ENCODE data around the gene CAPN8. TPM values are rescaled to one million over a fixed set of nuclear protein-coding genes. Genes with fewer than 3 reads are reported as not detected.

CAPN8 gene
- total RNA-seq, 1 experiment from 2014 or later, result 71.9 TPM

GRCh38 chr1:223654083-223654482, 11.4 kb downstream of the CAPN8 start:
- peak; percentile 42 for DNase-seq (ENCODE audit: low spot score)

DNA sequence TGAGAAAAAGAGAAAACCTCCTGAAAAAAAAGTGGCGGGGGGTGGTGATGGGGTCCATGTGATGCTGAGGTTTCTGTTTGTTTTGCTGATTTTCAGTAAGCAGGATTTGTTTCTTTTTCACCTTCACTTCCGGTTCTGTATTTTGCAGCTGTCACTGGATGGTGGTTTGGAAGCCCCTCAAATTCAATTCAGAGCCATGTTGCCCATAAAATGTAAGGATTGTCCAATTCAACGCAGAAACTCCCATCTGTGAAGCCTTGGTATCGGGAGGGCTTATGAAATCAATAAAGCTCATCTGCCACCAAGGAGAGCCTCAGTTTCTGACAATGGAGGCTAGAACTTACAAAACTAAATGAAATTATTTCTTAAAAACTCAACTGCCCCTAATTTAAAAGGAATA, 12.1 kb downstream of the CAPN8 start:
- DNase-seq (ENCODE audit: low spot score), result no peak

DNA sequence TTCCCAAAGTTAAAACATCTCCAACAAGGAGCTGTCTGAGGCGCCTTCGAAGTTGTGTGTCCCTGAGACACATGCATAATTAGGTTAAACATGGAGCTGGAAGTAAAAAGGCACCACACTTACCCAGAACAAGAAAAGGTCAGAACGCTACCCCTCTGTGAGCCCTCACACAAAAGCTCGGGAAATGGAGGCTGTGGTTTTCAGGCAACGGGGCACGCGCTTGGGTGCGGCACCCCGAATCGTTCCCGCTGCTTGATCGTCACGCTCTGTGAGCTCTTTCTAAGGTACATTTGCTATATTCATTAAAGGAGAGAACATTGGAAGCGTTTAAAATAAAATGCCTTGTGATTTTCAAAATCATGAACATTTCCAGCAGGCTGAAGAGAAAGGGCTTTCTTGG, 12.5 kb downstream of the CAPN8 start:
- no peak for DNase-seq (ENCODE audit: low spot score)

DNA sequence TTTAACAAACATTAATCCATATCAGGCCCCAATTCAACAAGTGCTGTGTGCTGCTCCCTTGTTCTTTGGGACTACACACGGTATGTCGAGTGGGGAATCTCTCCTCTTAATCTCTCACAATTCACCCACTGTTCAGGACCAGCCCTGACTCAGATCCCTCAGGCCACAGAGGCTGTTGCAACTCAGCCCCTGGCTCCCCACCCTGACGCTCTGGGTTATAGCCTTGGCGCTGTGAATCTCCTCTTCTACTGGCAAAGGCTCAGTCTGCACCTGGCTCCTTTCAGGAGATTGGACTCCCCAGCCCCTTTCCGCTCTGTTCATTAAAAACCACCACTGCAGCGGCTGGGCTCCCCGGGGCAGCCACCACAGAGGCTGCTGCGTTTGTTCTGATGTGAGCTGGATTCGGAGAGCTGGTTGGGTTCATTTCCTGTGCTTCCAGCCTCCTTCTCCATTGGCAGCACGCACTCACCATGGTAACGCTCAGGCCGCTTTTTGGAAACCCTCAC, 13.0 kb downstream of the CAPN8 start:
- DNase-seq (ENCODE audit: low spot score), result no peak

GRCh38 chr1:223651291-223651991, 14.1 kb downstream of the CAPN8 start:
- DNase-seq (ENCODE audit: low spot score), result no peak

- no peak for DNase-seq (ENCODE audit: low spot score)
Measured at GRCh38 chr1:223650465-223650864, 15.0 kb downstream of the CAPN8 start.

- no peak for DNase-seq (ENCODE audit: low spot score)
Measured at GRCh38 chr1:223649222-223649621, 16.3 kb downstream of the CAPN8 start.

- no peak for DNase-seq (ENCODE audit: low spot score)
Measured at GRCh38 chr1:223647249-223647648, 18.3 kb downstream of the CAPN8 start.

DNA sequence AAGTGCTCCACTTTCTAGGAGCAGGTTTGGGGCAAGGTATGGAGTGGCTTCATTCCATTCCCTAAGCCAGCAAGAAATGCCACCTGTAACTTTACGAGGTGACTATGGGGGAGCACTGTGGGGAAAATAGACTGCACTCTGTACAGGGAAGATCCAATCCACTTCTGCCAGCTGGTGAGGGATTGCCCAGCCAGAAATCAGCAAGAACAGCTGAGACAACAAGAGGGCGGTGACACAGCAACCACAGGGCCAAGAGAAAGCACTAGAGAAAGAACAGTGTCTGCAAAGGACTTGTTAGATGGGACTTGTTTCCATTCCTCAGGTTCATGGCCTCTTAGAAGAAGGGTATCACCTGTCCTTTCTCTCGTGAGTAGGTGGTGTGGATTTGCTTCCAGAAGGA, 19.6 kb downstream of the CAPN8 start:
- peak; percentile 46 for DNase-seq (ENCODE audit: low spot score)

DNA sequence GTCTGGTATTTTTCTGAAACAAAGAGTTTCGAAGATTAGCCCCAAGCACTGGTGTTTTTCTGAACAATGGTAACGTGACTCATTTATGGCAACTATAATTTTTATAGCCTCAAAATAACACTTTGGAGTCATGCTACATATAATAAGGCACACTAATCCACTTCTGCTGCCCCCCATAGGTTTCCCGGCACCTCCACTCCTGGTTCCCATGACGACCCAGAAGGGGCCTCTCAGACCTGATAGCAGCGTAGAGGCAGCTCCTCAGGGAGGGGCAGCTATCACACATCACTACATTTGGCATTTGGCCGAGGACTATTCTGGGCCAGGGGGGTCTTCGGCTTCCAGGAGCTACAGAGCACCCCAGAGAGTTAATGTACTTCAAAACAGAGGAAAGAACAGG, 23.3 kb downstream of the CAPN8 start:
- no peak for DNase-seq (ENCODE audit: low spot score)

DNA sequence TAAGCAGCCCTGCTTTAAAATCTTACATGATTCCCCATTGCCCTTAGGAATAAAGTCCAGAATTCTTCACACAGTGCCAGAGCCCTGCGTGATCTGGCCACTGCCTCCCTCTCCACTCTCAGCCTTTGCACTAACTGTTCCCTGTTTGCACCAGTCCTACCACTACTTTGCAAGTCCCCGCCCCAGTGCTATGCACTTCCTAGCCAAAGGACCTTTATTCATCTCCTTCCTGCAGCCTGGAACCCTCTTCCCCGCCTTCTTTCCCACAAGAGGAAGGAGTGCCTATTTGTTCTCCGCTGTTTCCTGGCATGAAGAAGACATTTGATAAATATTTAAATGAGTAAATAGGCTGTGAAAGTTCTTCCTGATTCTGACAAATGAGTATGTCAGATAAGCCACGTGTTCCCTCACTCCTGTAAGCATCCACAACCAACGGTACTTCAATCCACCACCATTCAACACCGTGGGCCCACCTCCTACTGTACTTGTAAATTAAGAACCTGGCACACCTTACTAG, 23.9 kb downstream of the CAPN8 start:
- DNase-seq (ENCODE audit: low spot score), result peak; percentile 65

DNA sequence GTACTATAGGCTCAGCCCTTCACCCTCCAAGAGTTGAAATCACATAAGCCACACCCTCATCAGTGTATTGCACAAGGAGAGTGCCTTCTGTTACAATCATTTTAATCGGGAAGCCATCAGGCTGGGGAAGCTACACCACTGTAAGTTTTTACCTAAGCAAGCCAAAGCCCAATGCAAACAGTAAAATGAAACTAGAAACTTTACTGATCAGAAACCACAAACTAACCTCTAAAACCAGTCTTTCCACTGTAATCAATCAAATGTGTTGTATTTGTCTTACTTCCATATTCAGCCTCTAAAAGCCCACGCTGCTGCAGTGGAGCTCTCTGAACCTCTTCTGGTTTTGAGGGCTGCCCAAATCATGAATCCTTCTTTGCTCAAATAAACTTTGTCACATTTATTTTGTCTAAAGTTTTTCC, 26.2 kb downstream of the CAPN8 start:
- DNase-seq (ENCODE audit: low spot score), result peak; percentile 71

DNA sequence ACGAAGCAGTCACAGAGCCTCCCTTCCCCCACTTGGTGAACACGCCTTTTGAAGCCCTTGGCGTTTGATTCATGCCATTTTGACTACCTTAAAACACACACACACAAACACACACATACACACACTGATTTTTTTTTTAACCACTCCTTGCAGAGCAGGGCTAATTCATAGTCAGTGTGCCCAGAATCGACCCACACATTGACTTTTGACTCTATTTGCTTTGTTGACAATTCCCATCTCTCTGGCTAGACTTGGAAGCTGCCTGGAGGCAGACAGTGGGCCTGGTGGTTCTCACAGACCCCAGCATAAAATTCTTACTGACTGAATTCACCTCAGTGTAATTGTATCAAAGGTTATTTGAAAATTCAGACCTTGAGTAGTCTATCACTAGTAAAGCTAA, 30.3 kb downstream of the CAPN8 start:
- DNase-seq (ENCODE audit: low spot score), result no peak

- DNase-seq (ENCODE audit: low spot score), result no peak
Measured at GRCh38 chr1:223634423-223634822, 31.1 kb downstream of the CAPN8 start.

DNA sequence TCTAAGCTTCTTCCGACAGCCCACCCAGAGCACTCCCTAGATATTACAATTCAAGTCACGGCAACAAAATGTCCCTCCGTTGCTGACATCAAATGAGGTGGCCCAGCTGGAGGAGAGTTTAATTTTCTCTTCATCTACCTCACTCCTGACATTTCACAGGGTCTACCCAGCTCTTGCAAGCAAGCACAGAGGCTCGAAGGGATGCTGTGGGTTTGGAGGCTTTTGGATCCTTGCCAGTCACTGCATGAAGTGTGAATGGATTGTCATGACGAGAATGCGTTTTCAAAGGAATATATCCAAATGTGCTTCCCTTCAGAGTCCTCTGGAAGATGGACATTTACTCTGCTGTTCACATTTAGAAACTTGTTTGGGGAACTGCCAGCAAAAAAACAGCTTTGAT, 33.5 kb downstream of the CAPN8 start:
- no peak for DNase-seq (ENCODE audit: low spot score)

- no peak for DNase-seq (ENCODE audit: low spot score)
Measured at GRCh38 chr1:223631473-223631872, 34.0 kb downstream of the CAPN8 start.

- no peak for DNase-seq (ENCODE audit: low spot score)
Measured at GRCh38 chr1:223629126-223629457, 36.4 kb downstream of the CAPN8 start.

- DNase-seq (ENCODE audit: low spot score), result peak; percentile 63
Measured at GRCh38 chr1:223628233-223629125, 37.0 kb downstream of the CAPN8 start.

GRCh38 chr1:223622132-223622842, 43.2 kb downstream of the CAPN8 start:
- no peak for DNase-seq (ENCODE audit: low spot score)

DNA sequence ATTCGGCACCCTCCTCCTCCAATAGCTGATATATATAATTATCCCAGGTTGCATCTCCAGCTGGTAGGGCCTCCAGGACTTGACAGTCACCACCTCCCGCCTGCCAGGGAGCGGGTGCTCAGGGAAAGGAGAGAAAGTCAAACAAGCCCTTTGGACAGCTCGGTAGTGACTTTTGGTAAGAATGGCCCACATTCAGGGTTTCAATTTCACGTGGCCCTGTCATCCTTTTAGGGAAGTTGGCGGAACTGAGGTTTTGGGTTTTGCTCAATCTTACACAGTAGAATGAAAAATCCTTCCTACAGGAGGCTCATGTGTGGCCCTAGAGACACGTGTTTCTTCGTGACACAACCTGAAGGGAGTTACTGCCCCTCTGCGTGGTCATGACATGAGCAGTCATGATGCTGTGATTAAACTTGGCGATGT, 44.2 kb downstream of the CAPN8 start:
- no peak for DNase-seq (ENCODE audit: low spot score)

DNA sequence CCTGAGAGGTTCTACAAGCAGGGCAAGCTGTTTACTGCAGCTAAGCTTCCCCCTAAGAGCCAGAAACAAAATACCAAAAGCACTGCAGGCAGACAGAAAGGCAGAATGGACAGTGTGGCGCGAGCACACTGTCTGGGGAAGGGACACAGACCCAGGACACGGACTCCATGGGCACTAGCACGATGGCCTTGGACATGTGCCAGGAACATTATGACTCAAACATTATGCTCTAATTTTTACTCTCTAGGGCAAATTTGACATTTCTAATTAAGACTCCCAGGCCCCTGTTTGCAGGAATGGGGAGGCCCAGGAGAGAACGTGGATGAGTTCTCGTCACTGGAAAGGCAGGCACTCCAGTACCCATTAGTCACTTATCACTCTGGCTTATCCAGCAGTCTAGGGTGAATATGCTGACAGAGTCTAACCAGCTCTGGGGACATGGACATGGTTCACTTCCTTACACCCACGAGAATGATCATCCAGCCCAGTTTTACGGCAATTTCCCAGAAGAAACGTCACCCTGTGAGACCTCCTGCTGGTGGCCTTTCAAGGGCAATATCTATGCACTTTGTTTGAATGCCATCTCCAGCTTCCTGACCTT, 45.1 kb downstream of the CAPN8 start:
- no peak for DNase-seq (ENCODE audit: low spot score)

GRCh38 chr1:223618680-223619079, 46.8 kb downstream of the CAPN8 start:
- DNase-seq (ENCODE audit: low spot score), result no peak

Data from HT-29 (cell line).